HG02610 (cell line): ENCODE measurements around the gene SEMA6A.
"Not testable (repeated sequence)": the region's sequence is repeated elsewhere in the genome, so short reads cannot be mapped to it uniquely, and the experiment has no call there.

ENCODE experiments used
- ATAC-seq: cut with Tn5 transposase; IDR thresholded peaks from one replicate; pipeline ENCODE4 v1.9.1; 2021; ENCODE audit warnings: mild to moderate bottlenecking, moderate library complexity; ENCODE audit not compliant: unreplicated experiment

SEMA6A gene

GRCh38 chr5:116554764-116555163 is 19.9 kb downstream of the SEMA6A start:
- ATAC-seq, result no peak

DNA sequence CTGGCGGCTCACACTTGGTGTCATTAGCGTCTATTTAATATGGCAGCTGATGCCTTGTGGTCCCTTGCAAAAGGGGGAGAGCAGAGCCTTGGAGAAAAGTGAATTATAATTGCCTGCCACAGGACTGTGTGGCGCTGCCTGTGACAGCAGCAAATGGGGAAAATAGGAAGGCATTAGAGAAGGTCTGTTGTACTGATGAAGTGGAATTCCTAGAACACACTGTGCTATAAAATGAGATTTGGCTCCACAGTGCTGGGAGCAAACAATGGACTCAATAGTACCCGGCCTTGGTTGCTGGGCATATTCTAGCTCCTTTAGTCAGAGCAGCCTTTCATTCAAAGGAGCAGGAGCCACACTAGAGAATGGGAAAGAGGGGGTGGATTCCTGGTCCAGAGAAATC is 21.3 kb downstream of the SEMA6A start:
- ATAC-seq, result no peak

- no peak for ATAC-seq
Observed at GRCh38 chr5:116550082-116550481, 24.5 kb downstream of the SEMA6A start.

GRCh38 chr5:116546743-116547124 is 27.9 kb downstream of the SEMA6A start:
- ATAC-seq, result no peak

DNA sequence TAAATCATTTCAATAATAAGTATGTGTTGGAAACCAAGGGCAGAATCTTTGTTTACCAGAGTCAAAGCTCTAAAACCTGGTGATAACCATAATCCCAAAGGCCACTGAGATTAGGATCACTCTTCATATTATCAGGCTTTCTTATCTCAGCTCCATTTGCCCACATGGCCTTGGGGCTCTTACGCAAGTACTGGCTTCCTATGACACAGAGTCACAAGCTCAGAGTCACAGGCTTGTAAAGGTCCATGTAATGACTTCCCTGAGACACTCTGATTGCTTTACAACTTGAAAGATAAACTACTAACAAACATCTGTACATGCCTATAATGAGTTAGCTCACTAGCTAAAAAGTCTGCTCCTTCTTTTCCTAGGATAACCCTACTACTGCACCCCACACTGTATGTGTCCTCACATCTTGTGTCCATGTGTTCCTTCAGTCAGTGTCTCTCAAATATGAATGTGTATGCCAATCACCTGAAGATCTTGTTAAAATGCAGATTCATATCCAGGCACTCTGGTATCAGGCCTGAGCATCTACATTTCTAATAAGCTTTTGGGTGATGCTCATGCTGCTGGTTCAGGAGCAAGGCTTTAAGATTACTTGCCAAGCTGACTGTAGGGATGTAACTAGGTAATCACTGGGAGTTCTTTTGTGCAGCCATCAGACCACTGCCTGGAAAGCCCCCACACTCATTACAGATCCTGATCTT is 28.4 kb downstream of the SEMA6A start:
- ATAC-seq, result no peak

DNA sequence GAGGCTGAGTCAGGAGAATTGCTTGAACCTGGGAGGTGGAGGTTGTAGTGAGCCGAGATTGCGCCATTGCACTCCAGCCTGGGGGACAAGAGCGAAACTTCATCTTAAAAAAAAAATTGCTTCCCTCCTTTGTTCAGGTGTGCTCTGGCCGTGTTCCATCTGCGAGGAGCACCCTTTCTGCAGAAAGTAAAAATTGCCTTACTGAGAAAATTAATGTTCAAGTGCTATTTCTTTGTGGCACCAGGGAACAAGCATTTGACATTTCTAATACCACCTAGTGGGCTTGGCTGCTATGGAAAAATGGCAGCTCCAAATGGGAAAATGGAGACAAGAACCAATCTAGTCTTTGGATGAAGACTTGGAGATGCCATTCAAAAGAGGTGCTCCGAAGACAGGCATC is 29.2 kb downstream of the SEMA6A start:
- ATAC-seq, result not testable (repeated sequence)

- no peak for ATAC-seq
Observed at GRCh38 chr5:116544531-116545241, 29.9 kb downstream of the SEMA6A start.

DNA sequence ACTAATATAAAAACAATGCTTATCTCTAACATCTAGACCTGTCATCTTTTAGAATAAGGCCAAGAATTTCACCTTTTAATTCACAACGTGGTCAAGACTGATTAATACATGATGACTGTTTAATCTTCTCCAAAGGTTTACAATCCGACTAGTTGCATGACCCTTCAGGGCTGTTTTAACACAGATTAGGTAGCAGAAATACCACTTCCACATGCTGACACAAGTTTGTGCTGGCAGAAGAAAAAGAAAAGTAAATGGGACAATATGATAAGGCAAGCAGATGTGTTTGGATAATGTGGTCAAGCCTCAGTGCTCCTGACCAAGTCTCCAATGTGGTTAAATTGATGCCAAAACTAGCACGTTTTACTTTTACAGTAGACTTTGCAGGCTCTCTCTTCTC is 31.1 kb downstream of the SEMA6A start:
- no peak for ATAC-seq

GRCh38 chr5:116542619-116543018 is 32.0 kb downstream of the SEMA6A start:
- ATAC-seq, result no peak

GRCh38 chr5:116539222-116539621 is 35.4 kb downstream of the SEMA6A start:
- ATAC-seq, result no peak

DNA sequence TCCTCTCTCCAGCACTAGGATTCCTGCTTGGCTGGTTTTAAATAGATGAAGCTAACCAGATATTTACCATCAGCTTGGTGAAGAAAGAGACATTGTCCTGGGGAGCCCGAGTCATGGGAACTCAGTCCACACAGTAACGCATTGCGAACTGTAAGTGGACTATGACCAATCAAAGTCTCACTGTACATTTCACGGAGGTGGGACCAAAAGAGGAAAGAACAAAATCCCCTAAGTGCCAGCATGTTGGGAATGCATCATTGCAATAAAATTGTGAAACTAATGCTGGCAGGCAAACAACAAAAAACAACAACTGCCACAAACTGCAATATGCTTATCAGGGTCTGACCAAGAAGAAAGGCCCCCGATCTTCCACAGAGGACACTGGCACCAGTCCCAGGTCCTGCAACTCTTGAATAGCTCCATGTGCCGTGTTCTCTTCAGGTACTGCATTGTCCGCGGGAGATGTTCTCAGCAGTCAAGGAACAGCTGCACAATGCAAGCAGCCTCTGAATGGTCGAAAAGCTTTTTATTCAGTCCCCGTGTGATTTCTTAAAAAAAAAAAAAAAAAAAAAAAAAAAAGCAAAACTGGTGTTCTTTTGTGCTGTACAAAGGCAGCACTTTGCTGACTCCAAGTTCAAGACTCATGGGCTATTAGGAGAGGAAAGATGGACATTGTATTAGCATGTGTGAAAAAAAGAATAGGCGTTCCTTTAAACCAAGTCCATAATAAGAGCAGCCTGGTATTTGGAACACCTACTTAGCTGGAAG is 38.1 kb downstream of the SEMA6A start:
- ATAC-seq, result no peak

DNA sequence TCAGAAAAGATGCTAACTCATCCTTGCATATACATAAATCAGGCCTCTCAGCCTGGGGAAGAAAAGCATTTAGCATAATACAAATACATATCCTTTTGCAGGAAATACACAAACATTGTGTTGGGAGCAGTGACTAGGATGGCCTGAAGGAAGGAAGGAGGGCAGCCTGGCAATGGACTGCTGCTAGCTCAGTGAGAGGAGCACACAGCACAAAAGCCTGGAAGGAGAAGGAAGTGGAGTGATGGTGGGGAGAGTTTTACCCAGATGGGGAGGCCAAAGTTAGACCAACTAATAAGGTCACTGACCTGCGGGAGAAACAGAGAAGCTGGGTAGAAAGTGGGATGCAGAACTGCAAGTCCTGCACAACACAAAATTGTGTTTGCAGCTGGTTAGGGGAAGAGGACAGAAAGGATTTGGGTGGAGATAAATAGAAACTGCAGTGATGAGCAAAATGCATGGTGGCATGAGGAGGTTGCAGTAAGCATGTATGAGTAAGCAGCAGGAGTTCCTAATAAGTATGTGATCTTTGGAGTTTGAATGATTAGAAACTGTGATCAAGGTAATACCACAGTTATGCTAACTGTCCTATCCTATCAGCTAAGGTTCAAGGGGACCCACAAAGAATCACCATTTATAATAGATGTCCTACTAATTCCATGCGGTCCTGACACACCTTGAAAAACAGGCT is 39.5 kb downstream of the SEMA6A start:
- ATAC-seq, result no peak

GRCh38 chr5:116532762-116533525 is 41.7 kb downstream of the SEMA6A start:
- no peak for ATAC-seq

GRCh38 chr5:116531635-116532034 is 43.0 kb downstream of the SEMA6A start:
- ATAC-seq, result no peak

DNA sequence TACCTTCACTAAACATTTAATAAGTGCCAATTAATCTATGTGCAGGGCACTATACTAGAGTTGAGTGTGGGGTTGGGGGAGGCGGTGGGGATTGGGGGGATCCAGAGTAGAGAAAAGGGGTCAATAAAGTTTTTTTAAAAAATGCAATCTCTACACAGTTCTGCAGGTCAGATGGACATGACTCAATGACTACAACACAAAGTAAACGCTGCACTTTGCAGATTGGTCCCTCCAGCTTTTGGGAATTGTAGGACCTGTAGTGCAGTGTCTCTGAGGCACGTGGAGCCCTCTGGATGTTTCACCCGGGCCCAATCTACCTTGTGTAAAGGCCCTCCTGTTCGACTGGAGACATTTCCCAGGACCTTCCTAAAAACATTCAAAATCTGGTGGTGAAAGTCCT is 43.5 kb downstream of the SEMA6A start:
- no peak for ATAC-seq

DNA sequence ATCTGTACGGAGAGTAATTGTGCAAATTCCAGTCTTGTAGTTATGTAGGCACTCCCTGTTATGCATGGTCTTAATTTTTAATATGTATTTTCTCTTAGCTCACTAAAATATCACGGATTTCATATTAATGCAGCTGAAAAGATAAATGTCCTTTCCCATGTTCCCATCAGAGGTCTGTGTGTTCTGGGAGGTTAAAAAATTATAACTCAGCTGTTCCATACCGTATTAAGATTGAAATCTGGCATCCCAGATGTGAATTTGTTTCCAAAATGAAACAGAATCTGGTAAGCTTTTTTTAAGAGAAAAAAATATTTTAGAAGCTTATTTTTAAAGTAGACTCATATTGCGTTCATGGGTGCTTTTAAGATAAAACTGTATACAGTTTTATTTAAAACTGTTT is 44.3 kb downstream of the SEMA6A start:
- ATAC-seq, result no peak

- ATAC-seq, result no peak
Observed at GRCh38 chr5:116529615-116530014, 45.0 kb downstream of the SEMA6A start.

DNA sequence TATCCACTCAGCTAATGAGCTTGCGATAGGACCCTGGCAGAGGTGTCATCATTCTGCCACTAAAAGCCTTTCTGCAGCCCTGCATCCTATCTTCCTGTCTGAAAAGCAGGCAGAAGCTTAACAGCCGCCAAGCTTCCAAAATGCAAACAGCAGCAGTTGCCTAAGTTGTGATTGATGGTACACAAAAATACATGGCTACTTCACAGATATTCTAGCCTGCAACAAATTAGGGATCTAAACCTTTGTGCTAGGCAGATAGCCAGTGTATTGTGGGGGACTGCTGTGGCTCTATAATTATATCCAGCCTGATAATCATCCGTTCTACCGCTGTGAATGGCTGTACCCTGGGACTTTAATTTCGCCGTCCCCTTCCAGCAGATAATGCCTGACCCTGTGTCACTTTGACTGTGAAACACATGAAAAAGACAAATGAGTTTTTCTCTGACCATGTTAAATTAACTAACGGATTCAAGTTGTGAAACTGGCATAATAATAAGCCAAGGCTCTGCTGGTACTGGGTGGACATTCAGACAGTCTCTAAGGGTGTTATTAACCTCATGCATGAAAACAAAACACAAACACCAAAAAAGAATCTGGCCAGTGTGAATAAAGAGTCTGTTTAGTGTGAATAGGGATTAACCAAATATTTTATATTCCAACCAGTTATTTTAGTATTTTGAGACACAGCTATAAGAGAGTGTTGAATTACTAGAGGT is 45.9 kb downstream of the SEMA6A start:
- no peak for ATAC-seq

GRCh38 chr5:116527582-116527981 is 47.0 kb downstream of the SEMA6A start:
- ATAC-seq, result no peak

GRCh38 chr5:116525674-116526073 is 48.9 kb downstream of the SEMA6A start:
- ATAC-seq, result no peak
